Mucosa of stomach (tissue), 1 donor: ENCODE measurements around the gene MRPL33.
A peak's percentile ranks its signal among the peaks of the same experiment; 100 is the strongest.
"Not testable (repeated sequence)": the region's sequence is repeated elsewhere in the genome, so short reads cannot be mapped to it uniquely, and the experiment has no call there.

Experiments used
- H3K27me3 ChIP-seq: one replicate; pipeline ENCODE4 v1.7.0; 2013; ENCODE audit warnings: mild to moderate bottlenecking, low read length; ENCODE audit not compliant: control insufficient read depth, insufficient read depth
- H3K36me3 ChIP-seq: one replicate; pipeline ENCODE4 v1.7.0; 2013; ENCODE audit warnings: low read length; ENCODE audit not compliant: control insufficient read depth, insufficient read depth
- H3K4me1 ChIP-seq: one replicate; pipeline ENCODE4 v1.7.0; 2013; ENCODE audit warnings: mild to moderate bottlenecking, low read length; ENCODE audit not compliant: control insufficient read depth, insufficient read depth
- H3K4me3 ChIP-seq: one replicate; pipeline ENCODE4 v1.7.0; 2013; ENCODE audit warnings: low read length
- H3K9ac ChIP-seq: one replicate; pipeline ENCODE4 v1.7.0; 2013; ENCODE audit warnings: mild to moderate bottlenecking, low read length, moderate library complexity
- H3K9me3 ChIP-seq: one replicate; pipeline ENCODE4 v1.7.0; 2013; ENCODE audit warnings: mild to moderate bottlenecking, low read length, moderate library complexity; ENCODE audit not compliant: control insufficient read depth
- donor health status: Pancreatic carcinoma.

Gene MRPL33

DNA sequence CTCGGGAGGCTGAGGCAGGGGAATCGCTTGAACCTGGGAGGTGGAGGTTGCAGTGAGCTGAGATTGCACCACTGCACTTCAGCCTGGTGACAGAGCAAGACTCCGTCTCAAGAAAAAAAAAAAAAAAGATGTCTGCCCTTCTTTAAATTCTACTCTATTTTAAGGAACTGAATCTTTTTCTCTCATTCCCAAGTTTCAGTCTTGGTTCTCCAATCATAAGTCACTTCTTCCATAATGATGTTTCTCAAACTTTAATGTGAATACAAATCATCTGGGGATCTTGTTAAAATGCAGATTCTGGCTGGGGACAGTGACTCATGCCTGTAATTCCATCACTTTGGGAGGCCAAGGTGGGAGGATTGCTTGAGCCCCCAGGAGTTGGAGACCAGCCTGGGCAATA is 7.0 kb upstream of the MRPL33 start:
- H3K9ac ChIP-seq, H3K36me3 ChIP-seq, H3K4me3 ChIP-seq, H3K27me3 ChIP-seq, H3K9me3 ChIP-seq: not testable (repeated sequence)
- peaks cover 40% of the 10 kb centered on the region for H3K4me1 ChIP-seq

DNA sequence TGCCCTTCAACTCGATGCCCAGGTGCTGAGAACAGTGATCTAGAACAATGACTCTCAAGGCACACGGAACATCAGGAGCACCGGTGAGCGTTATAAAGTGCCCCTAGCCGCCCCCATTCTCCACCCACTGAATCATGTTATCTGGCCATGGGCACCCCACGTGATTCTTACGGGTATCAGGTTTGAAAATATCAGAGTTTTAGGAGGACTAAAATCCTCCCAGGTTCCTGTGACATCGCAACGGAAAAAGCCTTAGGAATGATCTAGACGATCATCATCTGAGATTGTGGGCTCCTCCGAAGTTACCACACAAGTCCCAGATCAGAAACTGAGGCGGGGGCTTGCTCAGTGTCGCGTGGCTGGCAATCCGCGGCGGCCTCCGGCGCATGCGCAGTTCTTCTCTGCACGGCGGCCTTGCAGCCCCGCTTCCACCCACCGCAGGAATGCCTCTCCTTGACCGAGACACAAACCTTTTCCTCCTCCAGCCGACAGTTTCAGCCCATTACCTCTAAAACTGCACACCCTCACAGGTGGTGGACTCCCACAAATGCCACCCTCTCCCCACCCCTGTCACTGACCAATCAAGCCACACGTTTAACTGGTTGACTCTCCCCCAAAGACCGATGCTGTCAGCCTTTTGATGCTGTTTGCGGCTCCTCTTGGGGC is 5.8 kb upstream of the MRPL33 start:
- H3K9me3 ChIP-seq = no peaks in the 10 kb centered on the region
- no peaks in the 10 kb centered on the region for H3K27me3 ChIP-seq
- peaks cover 42% of the 10 kb centered on the region for H3K4me1 ChIP-seq
- no peaks in the 10 kb centered on the region for H3K36me3 ChIP-seq
- no peak overlapping the region for H3K4me3 ChIP-seq
- peak overlapping the region; percentile 53 for H3K9ac ChIP-seq

DNA sequence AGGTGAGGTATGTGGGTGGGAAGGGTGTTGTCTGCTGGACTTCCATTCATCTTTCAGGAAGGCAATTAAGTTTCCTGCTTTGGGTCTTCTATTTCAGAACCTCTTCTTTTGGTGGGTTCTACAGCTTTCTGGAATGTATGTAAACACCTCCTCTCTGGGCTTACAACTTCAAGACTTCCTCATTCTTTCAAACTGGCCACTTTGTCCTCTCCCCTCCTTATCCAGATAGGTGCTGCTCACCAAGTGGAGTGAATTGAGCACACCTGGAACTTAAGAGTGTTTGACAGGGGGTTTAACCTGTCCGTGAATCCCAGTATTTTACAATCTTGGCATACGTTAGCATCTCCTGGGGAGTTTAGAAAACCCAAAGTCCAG is 5.2 kb upstream of the MRPL33 start:
- Histone ChIP-seq H3K4me1 (peaks cover 43% of the 10 kb centered on the region), H3K9me3 (no peaks in the 10 kb centered on the region), H3K9ac (peak overlapping the region; percentile 53), H3K27me3 (no peaks in the 10 kb centered on the region), H3K4me3 (no peak overlapping the region), H3K36me3 (no peaks in the 10 kb centered on the region)

DNA sequence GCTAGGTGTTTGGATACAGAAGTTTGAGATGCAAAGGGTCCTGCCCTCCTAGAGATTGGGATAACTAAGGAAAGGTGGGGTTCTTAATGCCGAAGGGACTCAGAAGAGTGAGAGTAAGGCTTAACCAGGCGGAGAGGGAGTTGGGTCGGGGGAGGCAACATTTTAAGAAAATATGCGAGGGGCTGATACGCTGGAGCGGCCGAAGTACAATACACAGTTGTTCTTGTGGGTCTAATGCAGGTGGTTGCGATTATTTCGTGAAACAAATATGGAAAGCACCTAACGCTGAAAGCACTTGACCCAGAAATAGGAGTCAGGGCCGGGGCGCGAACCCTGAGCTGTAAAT is 344 bp upstream of the MRPL33 start:
- Histone ChIP-seq H3K4me3 (peak overlapping the region; percentile 68), H3K9me3 (no peaks in the 10 kb centered on the region), H3K4me1 (peaks cover 9% of the 10 kb centered on the region), H3K27me3 (no peaks in the 10 kb centered on the region), H3K36me3 (no peaks in the 10 kb centered on the region), H3K9ac (peak overlapping the region; percentile 71)

DNA sequence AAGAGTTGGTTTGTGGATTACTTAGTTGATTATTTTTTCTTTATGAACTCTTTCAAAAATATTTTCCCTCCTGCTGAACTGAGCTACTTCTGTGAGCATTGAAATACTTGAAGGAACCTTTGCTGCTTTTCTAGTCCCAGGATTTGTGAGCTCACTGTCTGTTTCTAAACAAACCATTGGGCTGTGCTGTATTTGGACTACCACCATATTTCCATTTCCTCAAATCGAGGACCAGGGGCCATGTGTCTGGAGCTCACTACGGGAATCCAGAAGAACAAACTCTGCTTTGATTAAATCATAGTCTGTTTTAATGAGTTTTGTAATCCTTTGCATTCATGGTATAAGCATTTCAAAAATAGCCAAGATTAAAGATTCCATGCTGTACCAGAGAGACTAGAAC is 1.3 kb downstream of the MRPL33 start:
- peaks cover 6% of the 10 kb centered on the region for H3K4me1 ChIP-seq
- H3K9ac ChIP-seq = peak overlapping the region; percentile 71

DNA sequence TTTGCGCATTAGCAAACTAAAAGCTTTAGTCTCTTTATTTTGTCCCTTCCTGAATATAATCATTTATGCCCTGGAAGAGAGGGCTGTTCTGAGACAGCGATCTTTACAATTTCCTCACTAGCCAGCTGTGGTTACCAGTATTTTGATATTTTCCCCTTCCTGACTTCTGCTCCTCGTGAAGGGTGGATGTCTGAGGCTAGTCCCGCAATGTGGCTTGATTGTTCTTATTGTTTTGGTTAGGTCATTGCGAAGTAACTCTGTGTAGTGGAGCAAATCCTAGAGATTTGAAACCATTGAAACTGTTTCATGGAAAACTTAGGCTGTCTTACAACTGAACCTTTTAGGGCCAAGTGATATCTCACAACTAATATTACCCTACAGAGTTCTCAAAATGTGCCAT is 2.4 kb downstream of the MRPL33 start:
- Histone ChIP-seq H3K9ac (no peak overlapping the region), H3K4me3 (no peak overlapping the region), H3K9me3 (no peaks in the 10 kb centered on the region), H3K4me1 (peaks cover 6% of the 10 kb centered on the region), H3K36me3 (no peaks in the 10 kb centered on the region), H3K27me3 (no peaks in the 10 kb centered on the region)

More for the DNA sequence above, 1.3 kb downstream of the MRPL33 start:
- Histone ChIP-seq H3K27me3 (no peaks in the 10 kb centered on the region), H3K9me3 (no peaks in the 10 kb centered on the region), H3K4me3 (no peak overlapping the region), H3K36me3 (no peaks in the 10 kb centered on the region)

DNA sequence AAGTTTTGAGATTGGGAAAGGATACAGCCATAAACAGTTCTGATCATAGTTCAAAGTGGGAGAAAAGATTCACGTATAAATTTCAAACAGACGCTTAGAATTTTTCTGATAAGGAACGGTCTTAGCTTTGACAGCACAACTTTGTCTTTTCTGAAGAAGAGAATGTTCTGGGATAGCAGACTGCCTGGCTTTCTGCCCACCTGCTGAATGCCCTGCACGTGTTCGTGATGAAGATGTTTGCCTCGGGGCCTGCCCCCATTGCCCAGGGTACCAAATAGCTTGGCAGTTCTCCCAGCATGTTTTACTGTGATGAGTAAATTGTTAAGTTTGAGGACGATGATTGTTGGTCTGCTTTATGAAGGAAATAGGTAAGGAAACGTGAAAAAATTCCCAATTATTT is 4.6 kb downstream of the MRPL33 start:
- H3K9ac ChIP-seq = no peak overlapping the region
- H3K36me3 ChIP-seq = no peaks in the 10 kb centered on the region

DNA sequence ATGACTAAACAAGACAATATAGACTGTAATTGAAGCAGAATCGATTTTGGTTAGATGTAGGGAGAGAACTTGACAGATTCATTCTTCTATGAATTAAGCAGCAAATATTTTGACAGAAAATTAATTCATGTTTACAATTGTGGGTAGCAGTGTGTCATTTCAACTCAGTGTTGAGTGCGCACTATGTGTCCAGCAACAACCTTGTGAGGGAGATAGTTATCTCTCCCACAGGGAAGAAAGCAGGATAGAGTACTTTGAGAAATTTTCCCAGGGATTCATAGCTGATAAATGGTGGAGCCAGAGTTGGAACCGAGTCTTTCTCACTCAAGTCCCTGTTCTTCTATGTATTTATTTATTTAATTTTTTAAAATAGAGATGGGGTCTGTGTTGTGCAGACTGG is 5.2 kb downstream of the MRPL33 start:
- Histone ChIP-seq H3K4me3 (no peak overlapping the region), H3K9ac (no peak overlapping the region), H3K4me1 (no peaks in the 10 kb centered on the region), H3K27me3 (no peaks in the 10 kb centered on the region), H3K36me3 (no peaks in the 10 kb centered on the region), H3K9me3 (no peaks in the 10 kb centered on the region)

More for the DNA sequence above, 4.6 kb downstream of the MRPL33 start:
- no peaks in the 10 kb centered on the region for H3K27me3 ChIP-seq
- no peaks in the 10 kb centered on the region for H3K9me3 ChIP-seq
- H3K4me1 ChIP-seq = peaks cover 1% of the 10 kb centered on the region
- no peak overlapping the region for H3K4me3 ChIP-seq

DNA sequence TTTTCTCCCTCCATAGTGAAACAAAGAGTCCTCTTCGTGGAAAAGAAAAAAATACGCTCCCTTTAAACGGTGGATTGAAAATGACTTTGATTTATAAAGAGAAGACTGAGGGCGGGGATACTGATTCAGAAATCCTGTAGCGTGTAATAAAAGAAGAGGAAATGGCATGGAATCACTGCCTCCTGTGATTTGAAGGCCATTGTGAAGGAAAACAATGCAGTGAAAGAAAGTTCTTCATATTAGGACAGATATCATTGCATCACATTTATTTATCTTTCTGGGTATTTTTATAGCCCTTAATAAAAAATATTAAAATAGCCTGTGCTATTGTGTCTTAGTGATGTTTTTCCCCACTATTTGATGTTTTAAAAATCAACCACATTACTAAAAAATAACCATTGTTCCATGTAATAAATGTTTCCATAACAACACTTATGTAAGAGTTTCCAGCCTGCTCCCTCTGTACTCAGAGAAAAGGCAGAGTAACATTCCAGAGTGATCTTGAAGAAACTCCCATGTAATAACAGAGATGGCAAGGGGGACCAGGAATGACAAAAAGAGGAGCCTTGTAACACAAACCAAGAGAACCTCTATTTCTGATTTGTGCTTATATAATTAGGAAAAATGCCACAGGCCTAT is 8.0 kb downstream of the MRPL33 start:
- no peaks in the 10 kb centered on the region for H3K9me3 ChIP-seq
- no peak overlapping the region for H3K4me3 ChIP-seq
- H3K36me3 ChIP-seq = no peaks in the 10 kb centered on the region
- H3K27me3 ChIP-seq = no peaks in the 10 kb centered on the region
- H3K4me1 ChIP-seq = no peaks in the 10 kb centered on the region
- no peak overlapping the region for H3K9ac ChIP-seq

DNA sequence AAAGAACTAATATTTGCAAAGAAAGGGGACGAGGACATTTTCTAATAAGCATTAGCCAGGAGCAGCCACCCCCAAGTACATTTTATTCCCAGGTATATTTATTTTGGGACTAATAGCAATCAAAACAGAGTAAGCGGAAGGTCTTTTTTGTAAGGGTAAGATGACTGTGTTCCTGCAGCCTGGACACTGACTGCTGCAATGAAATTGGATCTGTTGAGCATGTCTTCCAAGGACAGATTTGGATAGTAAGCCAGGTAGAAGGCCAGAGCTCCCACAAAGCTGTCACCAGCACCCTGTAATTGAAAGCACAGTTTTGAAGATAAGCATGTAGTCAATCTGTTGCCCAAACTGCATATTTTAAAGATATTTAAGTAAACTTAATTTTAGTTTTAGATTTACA is 10.0 kb downstream of the MRPL33 start:
- H3K9ac ChIP-seq = no peak overlapping the region
- H3K4me3 ChIP-seq = no peak overlapping the region
- no peaks in the 10 kb centered on the region for H3K4me1 ChIP-seq
- H3K27me3 ChIP-seq = no peaks in the 10 kb centered on the region
- no peaks in the 10 kb centered on the region for H3K9me3 ChIP-seq
- H3K36me3 ChIP-seq = no peaks in the 10 kb centered on the region

DNA sequence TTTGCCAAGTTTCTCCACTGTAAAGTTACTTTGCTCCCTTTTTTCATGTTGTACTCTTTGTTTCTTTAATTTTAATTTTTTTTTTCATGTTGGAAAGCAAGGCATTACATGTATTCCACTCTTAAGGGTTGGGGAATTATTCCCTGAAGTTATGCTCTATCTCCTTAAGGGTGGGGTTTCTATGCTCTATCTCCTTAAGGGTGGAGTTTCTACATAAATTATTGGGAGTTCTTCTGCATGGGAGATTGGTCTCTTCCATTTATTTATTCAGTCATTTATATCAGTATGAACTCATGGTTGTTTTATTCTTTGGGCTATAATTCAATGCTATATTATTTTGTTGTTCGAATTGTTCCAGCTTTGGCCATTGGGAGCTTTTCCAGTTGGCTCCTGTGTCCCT is 11.2 kb downstream of the MRPL33 start:
- Histone ChIP-seq H3K9ac (no peak overlapping the region), H3K27me3 (no peaks in the 10 kb centered on the region), H3K9me3 (no peaks in the 10 kb centered on the region), H3K36me3 (no peaks in the 10 kb centered on the region), H3K4me1 (no peaks in the 10 kb centered on the region), H3K4me3 (no peak overlapping the region)

DNA sequence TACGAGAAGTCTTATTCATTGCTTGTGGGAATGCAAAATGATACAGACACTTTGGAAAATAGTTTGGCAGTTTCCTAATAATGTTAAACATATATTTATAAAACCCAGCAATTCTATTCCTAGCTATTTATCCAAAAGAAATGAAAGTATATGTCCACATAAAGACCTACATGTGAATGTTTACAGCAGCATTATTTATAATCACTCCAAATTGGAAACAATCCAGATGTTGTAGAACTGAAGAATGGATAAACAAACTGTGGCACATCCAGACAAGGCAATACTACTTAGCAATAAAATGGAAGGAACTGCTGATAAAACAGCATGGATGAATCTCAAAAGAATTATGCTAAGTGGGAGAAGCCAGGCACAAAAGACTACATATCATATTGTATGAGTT is 19.3 kb downstream of the MRPL33 start:
- Histone ChIP-seq H3K27me3 (no peaks in the 10 kb centered on the region), H3K36me3 (no peaks in the 10 kb centered on the region), H3K4me1 (peaks cover 20% of the 10 kb centered on the region), H3K9ac (no peak overlapping the region), H3K4me3 (no peak overlapping the region), H3K9me3 (no peaks in the 10 kb centered on the region)

DNA sequence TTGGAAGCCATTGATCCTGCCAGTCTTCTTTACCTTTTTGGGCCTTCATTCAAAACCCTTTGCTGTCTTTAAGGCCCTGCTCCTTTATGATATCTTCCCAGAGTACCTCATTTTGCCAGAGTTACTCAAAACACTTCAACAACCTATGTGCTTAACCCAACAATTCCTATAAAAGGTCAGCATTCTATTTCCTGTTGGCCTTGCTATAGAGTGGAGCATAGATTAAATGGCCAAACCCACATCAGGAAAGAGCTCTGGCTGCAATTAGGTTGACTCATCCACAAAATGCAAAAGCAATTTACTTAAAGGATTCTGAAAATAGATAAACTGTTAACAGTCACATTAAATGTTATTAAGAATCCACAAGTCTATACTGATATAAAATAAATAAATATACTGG is 21.2 kb downstream of the MRPL33 start:
- Histone ChIP-seq H3K36me3 (no peaks in the 10 kb centered on the region), H3K4me3 (no peak overlapping the region), H3K27me3 (no peaks in the 10 kb centered on the region), H3K9ac (no peak overlapping the region), H3K4me1 (peaks cover 20% of the 10 kb centered on the region), H3K9me3 (no peaks in the 10 kb centered on the region)
